ENCODE data around the gene KRTAP2-3.
"Not testable (repeated sequence)": the region's sequence is repeated elsewhere in the genome, so short reads cannot be mapped to it uniquely, and the experiment has no call there.

KRTAP2-3 gene

DNA sequence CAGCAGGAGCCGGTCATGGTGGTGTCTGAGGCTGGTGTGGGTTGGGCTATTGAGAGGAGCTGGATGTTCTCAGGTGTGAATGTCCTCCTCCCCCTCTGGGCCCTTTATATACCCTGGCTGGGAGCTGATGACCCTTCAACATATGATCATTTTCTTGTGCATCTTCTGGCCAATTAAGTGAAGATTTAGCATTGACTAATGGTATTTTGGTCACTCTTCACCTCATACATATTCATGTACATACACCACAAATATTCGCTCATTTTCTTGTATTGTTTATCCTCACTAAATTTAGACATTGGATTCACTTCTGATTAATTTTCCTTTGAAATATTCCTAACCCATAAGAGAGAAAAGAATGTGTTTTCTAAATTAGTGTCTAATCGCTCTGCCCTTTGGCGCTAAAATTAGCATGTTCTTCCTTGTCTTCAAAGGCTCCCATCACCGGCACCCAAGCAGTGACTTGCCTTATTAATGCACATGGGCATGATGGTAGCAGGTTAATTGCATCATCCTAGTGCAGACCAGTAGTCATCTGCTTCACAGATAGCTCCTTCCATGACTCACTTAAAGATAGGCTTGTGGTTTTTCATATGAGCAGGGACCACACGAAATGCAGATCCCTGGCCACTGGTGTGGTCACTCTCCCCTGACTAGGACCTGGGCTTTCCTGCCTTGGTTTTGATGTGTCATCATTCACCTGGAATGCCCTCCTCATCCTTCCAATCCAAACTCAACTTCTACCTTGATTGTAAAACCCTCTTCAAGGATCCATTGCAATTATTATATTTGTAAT, 6.1 kb upstream of the KRTAP2-3 start, which contains the start of gene KRTAP2-4:
KRTAP2-4 (minus strand) TSS at position 51 of the 796 bp plus-strand sequence; CDS start at position 17, 34 bp downstream.
- DNase-seq = no peak

DNA sequence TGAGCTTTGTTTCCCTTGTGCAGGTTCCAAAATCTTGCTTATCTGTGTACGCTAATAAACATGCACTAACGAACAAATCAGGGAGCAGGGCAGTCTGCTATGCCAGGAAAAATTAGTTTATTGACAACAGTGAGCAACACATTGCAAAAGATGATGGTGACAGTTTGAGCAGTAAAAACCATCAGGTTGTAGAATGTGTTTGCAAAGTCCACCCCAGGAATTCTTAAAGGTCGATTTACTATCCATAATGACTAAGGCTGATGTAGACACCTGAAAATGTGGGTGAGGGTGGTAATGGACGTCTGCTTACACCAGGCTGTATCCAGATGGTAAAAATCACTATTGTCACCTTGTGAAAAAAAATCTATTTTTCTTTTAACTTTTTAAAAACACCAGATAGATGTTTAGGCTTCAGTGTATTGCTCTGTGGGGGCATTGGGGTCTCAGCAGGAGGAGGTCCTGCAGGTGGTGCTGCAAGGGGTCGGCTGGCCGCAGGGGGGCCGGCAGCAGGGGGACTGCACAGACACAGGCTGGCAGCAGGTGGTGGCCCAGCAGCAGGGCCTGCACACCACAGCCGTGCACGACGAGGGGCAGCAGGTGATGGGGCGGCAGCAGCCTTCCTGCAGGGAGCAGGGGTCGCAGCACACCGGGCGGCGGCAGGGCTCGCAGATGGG, 5.2 kb upstream of the KRTAP2-3 start:
- DNase-seq = not testable (repeated sequence)

DNA sequence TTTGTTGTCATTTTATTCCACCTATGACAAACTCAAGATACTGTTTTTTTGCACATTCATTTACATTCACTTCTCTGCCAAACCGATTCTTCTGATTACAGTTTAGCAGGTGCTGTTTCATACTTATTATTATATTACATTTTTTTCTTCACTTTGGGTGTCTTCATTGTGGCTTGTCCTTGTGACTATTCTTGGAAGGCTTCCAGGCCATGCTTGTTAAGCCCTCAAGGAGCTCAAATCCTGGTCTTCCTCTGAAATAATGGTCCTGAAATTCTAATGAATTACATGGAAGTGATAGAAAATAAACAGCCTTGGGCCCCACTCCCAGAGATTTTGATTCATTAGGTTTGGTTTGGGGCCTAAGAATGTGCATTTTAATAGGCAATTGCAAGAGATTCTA, 4.4 kb upstream of the KRTAP2-3 start:
- no peak for DNase-seq

DNA sequence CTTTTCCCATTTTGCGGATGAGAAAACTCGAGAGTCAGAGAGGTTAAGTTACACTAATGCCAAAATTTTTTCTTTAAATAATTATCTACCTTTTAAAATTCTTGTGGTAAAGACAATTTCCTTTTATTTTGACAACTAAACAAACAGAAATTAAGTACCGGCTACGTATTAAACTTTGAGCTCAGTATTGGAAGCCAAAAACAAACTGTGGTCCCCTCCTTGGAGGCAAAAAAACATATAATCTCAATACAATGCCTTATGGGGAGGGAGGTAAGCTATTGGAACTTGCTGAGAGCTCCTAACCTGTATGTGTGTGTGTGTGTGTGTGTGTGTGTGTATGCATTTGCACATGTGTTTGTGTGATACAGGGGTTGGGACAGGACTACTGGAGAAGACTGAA, 3.5 kb upstream of the KRTAP2-3 start:
- DNase-seq = no peak

DNA sequence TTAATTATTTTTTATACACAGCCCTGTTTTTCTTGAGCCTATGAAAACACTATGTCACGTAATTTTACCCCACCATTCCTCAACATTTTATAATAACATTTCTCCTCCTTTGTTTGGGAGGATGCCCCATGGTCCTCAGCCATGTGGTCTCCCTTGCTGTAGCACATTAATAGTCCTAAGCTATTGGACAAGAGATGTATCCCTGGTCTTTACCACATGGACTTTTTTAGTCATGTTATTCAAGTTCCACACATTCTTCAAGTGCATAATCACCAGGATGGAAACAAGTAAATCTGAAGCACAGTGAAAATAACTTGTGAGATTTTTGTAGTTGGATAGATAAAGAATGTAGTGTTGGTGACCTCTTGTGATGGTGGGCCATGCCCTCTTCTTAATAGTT, 2.0 kb upstream of the KRTAP2-3 start:
- no peak for DNase-seq

DNA sequence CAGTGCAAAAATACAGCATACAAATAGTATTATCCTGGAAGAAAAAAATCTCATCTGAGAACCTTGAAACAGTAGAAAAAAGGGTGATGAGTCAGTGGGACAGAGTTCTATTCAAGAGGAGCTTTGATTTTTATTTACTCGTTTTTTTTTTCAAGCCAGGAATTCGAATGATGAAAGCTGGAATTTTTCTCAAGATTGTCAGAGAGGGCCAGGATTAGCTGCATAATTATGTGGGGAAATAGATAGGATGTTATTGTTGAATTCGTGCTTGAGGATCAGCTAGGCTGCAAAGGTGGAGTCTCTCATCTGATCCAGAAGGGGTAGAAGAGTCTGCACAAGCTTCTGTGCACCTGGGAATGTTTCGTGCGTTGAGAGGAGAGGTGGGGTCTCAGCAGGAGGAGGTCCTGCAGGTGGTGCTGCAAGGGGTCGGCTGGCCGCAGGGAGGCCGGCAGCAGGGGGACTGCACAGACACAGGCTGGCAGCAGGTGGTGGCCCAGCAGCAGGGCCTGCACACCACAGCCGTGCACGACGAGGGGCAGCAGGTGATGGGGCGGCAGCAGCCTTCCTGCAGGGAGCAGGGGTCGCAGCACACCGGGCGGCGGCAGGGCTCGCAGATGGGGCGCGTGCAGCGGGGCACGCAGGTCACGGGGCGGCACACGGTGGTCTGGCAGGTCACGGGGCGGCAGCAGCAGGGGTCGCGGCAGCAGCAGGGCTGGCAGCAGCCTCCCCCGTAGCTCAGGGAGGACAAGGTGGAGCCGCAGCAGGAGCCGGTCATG, 450 bp downstream of the KRTAP2-3 start:
- DNase-seq = not testable (repeated sequence)

DNA sequence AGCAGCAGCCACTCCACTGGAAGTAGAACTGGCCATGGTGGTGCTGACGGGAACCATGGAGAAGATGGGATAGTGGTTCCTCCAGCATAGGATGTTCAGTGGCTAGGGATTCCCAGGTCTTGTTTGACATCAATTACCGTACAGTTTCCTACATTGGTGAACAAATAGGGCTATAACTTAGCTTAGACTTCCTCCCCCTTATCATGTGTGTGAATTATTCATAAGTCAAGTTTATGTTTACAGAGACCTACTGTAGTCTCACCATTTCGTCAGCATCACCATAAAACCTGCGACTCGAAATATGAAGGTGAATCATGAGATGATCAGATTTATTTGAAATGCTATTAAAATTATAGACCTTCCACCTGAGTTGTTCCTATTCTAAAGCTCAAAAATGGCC, 1.2 kb downstream of the KRTAP2-3 start:
- DNase-seq = no peak

DNA sequence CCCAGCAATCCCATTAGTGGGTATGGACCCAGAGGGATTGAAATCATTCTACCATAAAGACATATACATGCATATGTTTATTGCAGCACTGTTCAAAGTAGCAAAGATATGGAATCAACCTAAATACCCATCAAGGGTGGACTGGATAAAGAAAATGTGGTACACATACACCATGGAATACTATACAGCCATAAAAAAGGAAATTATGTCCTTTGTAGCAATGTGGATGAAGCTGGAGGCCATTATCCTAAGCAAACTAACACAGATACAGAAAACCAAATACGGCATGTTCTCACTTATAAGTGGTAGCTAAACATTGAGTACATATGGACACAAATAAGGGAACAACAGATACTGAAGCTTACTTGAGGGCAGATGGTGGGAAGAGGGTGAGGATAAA, 2.4 kb downstream of the KRTAP2-3 start:
- DNase-seq = no peak

DNA sequence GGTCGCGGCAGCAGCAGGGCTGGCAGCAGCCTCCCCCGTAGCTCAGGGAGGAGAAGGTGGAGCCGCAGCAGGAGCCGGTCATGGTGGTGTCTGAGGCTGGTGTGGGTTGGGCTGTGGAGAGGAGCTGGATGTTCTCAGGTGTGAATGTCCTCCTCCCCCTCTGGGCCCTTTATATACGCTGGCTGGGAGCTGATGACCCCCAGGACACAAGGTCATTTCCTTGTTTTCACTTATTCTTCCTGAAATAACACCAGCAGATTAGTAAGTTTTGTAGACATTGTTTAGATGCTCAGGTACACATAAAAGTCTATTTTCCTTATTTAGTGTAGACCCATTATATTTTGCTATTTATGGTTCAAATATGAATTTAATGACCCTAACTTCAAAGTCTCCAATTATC, 4.8 kb downstream of the KRTAP2-3 start, which contains the start of gene KRTAP2-2:
KRTAP2-2 (minus strand) TSS at position 101 of the 400 bp plus-strand sequence; CDS start at position 82, 19 bp downstream.
- DNase-seq = not testable (repeated sequence)

DNA sequence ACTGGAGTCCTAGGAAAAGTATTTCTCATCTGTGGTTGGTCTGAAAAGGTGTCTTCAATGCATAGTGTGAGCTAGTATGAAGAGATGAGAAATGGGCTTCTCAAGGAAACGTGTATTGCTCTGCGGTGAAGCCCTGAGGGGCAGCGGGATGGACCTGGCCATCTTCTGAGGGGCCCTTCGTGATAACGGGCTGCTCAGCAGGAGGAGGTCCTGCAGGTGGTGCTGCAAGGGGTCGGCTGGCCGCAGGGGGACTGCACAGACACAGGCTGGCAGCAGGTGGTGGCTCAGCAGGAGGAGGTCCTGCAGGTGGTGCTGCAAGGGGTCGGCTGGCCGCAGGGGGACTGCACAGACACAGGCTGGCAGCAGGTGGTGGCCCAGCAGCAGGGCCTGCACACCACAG, 5.4 kb downstream of the KRTAP2-3 start:
- not testable (repeated sequence) for DNase-seq

DNA sequence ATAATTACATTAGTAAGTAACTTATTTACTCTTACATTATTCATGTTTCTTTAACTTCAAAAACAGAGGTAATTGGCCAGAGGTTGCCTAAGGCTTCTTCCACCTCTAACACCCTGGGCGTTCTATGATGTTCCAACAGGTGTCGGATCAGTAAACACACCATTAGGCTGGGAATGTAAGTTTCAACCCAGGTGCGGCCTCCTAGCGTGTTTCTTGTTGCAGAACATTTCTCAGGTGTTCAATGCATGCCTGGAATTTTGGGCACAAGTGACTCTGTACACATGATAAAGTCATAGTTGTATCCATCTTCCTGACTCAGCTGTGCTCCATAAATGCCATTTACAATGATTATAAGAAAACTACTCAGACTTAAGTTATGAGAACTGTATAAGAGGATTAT, 5.9 kb downstream of the KRTAP2-3 start:
- DNase-seq = no peak

DNA sequence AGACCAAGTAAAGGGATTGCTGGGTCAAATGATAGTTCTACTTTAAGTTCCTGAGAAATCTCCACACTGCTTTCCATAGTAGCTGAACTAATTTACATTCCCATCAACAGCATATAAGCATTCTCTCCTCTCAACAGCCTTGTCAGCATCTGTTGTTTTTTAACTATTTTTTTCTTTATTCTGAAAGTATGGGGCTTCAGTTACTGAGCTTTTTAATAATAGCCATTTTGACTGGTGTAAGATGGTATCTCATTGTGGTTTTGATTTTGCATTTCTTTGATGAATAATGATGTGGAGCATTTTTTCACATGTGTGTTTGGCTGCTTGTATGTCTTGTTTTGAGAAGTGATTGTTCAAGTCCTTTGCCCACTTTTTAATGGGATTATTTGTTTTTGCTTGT, 7.3 kb downstream of the KRTAP2-3 start:
- DNase-seq = no peak

DNA sequence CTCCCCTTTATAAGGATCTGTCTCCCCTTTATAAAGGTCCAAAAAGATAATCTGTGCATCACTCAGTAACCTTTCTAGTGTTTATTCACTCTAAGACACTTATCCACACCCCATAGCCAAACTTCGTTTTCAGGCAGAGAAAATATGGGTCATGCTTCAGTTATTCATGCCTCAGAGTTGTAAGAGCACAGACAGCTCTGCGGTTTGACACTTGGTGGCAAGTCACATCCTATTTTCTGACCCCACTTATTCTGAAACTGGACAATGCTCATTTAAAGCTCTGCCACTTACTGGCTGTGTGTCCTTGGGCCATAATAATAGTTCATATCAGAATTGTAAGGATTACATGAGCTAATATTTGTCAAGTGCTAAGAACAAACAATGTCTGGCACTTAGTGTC, 10.8 kb downstream of the KRTAP2-3 start:
- no peak for DNase-seq

DNA sequence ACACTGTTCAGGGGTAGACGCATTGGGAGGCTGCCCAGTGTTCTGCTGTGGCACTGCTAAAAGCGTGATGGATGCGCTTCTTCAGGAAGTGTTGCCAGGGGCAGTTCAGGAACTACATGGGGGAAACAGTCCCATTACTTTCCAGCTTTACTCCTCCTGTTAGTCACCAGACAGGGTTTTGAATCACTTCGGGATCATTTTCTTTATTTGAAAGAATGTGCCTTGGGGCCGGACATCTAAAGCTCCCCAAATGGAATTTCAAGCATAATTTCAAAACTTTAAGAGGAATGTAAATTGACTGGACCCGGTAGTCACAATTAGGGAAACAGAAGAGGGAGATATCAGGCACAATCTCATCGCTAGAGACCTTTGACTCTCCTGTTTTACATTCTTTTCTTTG, 11.5 kb downstream of the KRTAP2-3 start:
- no peak for DNase-seq

DNA sequence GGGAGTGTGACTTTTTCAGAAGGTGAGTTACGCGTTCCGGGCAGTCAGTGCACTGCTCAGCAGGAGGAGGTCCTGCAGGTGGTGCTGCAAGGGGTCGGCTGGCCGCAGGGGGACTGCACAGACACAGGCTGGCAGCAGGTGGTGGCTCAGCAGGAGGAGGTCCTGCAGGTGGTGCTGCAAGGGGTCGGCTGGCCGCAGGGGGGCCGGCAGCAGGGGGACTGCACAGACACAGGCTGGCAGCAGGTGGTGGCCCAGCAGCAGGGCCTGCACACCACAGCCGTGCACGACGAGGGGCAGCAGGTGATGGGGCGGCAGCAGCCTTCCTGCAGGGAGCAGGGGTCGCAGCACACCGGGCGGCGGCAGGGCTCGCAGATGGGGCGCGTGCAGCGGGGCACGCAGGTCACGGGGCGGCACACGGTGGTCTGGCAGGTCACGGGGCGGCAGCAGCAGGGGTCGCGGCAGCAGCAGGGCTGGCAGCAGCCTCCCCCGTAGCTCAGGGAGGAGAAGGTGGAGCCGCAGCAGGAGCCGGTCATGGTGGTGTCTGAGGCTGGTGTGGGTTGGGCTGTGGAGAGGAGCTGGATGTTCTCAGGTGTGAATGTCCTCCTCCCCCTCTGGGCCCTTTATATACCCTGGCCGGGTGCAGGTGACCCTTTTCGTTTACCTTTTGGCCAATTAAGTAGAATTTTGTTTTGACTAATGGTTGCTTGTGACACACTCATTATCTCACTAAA, 13.0 kb downstream of the KRTAP2-3 start, which contains the start of gene KRTAP2-1:
KRTAP2-1 (minus strand) TSS at position 582 of the 731 bp plus-strand sequence; CDS start at position 533, 49 bp downstream.
- not testable (repeated sequence) for DNase-seq

DNA sequence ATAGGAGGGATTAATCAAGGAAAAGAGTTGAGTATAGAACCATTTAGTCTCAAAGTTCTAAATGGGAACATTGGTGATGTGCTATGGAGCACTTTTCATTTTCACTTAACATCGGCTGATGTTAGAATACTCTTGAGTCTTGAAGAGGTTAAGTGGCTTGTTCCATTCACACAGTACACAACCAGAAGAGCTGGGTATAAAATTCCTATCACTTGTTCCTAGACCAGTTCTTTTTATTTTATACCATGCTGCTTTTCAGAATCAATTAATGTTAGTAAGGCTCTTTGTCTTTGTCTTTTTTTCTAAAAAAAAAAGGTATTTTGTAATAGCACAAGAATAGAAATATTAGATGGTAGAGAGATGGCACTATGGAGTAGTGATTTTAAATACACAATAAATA, 17.0 kb downstream of the KRTAP2-3 start:
- no peak for DNase-seq

DNA sequence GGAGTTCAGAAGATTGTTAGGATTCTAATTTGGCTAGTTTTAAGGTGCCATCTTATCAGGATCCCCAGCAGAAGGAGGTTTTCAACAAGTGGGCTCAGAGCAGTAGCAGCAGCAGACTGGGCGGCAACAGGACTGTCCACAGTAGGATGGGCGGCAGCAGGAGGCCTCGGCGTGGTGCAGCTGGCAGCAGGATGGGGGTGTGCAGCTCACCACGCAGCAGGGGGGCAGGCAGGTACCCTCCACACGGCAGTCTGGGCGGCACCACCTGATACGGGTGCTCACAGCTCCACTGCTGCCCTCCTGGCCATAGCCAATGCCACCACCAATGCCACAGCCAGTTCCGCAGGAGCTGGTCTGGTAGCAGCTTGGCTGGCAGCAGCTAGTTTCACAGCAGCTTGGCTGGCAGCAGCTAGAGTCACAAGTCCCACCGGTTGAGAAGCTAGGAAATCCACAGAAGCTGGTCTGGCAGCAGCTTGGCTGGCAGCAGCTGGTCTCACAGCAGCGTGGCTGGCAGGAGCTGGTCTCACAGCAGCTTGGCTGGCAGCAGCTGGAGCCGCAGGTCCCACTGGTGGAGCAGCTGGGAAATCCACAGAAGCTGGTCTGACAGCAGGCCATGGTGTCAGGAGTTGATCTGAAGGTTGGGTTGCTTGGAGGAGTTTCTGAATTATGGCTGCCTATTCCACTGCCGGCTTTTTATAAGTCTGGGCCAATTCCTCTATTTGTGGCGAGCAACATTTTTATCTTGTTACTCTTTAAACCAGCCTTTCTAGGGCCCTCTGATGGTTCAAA, 18.9 kb downstream of the KRTAP2-3 start, which contains the start of gene KRTAP1-1:
KRTAP1-1 (minus strand) TSS at position 668 of the 789 bp plus-strand sequence; CDS start at position 615, 53 bp downstream.
- not testable (repeated sequence) for DNase-seq

DNA sequence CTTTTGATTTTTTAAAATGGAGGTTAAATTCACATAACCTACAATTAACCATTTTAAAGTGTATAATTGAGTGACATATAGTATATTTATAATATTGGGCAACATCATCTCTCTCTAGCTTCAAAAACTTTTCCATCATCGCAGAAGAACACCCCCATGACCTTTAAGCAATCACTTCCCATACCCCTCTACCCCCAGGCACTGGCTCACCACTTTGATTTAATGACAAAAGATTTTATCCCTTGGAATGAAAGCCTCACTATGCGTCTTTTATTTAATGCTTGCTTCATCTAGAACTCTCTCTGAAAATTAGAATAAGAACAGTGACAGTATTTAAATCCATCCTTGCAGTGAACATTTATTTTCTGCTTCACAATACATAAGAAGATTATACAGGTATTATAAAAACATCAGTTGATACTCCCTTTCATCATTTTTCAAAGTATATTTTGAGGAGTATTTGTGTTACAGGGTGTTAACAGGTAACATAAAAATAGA, 22.0 kb downstream of the KRTAP2-3 start:
- no peak for DNase-seq

DNA sequence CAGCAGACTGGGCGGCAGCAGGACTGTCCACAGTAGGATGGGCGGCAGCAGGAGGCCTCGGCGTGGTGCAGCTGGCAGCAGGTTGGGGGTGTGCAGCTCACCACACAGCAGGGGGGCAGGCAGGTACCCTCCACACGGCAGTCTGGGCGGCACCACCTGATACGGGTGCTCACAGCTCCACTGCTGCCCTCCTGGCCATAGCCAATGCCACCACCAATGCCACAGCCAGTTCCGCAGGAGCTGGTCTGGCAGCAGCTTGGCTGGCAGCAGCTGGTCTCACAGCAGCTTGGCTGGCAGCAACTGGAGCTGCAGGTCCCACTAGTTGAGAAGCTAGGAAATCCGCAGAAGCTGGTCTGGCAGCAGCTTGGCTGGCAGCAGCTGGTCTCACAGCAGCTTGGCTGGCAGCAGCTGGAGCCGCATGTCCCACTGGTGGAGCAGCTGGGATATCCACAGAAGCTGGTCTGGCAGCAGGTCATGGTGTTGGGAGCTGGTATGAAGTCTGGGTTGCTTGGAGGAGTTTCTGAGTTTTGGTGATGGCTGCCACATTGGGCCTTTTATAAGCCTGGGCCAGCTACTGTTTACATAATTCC, 25.5 kb downstream of the KRTAP2-3 start, which contains the start of gene KRTAP1-3:
KRTAP1-3 (minus strand) TSS at position 529 of the 590 bp plus-strand sequence; CDS start at position 476, 53 bp downstream.
- DNase-seq = not testable (repeated sequence)

DNA sequence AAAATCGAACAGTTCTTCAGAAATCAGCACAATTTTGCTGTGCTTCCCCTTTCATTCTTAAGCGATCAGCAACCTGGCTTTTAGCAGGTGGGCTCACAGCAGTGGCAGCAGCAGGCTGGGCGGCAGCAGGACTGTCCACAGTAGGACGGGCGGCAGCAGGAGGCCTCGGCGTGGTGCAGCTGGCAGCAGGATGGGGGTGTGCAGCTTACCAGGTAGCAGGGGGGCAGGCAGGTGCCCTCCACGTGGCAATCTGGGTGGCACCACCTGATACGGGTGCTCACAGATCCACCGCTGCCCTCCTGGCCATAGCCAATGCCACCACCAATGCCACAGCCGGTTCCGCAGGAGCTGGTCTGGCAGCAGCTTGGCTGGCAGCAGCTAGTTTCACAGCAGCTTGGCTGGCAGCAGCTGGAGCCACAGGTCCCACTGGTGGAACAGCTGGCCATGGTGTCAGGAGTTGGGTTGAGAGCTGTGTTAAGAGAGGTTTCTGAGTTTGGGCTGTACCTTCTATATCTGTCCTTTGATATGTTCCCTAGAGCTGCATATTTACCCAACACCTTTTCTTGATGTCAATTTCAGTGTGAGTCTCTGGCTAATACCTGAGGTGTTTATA, 30.2 kb downstream of the KRTAP2-3 start, which contains the start of gene KRTAP1-4:
KRTAP1-4 (minus strand) TSS at position 563 of the 613 bp plus-strand sequence; CDS start at position 446, 117 bp downstream.
- no peak for DNase-seq

Measured in CD4-positive, alpha-beta T cell treated with Interferon gamma for 1 hour (primary cell).